HFF-Myc (cell line): ENCODE measurements around the gene ROBO1.

Experiments
- DNase-seq: peaks from one replicate; pipeline ENCODE4 v3.0.0-alpha.2; 2011; ENCODE audit warnings: low read depth; ENCODE audit errors: extremely low read depth
- H3K4me3 ChIP-seq: replicated peaks from 2 replicates; pipeline ENCODE4 v1.5.1; 2011; ENCODE audit warnings: low read depth, mild to moderate bottlenecking, control low read depth, low read length
- TF ChIP-seq, protein P1 (sequence below): IDR thresholded peaks from 2 replicates; pipeline ENCODE4 v1.5.1; 2012; ENCODE audit warnings: mild to moderate bottlenecking, low read depth, low read length, control low read depth; ENCODE audit errors: missing control alignments

The ROBO1 gene

DNA sequence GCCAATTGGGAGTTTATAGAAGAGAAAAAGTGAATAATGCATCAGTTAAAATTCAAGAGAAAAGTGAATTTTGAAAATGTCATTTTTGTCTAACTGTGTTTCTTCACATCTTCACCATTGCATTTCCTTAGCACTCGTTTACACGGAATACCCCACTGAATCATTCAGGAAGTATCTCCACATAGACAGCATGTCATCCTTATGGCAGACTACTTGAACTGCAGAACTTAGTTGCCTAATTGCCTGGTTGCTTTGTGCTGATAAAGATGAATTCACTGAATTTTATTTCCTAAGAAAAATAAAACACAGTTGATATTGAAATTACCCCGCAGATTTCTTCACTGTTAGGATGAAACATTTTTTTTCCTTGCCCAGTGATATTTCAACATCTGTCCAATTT lies 627.1 kb downstream of the ROBO1 start:
- H3K4me3 ChIP-seq: no peak overlapping the region
- TF ChIP-seq, protein P1, sequence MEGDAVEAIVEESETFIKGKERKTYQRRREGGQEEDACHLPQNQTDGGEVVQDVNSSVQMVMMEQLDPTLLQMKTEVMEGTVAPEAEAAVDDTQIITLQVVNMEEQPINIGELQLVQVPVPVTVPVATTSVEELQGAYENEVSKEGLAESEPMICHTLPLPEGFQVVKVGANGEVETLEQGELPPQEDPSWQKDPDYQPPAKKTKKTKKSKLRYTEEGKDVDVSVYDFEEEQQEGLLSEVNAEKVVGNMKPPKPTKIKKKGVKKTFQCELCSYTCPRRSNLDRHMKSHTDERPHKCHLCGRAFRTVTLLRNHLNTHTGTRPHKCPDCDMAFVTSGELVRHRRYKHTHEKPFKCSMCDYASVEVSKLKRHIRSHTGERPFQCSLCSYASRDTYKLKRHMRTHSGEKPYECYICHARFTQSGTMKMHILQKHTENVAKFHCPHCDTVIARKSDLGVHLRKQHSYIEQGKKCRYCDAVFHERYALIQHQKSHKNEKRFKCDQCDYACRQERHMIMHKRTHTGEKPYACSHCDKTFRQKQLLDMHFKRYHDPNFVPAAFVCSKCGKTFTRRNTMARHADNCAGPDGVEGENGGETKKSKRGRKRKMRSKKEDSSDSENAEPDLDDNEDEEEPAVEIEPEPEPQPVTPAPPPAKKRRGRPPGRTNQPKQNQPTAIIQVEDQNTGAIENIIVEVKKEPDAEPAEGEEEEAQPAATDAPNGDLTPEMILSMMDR: no peak
- no peak for DNase-seq

DNA sequence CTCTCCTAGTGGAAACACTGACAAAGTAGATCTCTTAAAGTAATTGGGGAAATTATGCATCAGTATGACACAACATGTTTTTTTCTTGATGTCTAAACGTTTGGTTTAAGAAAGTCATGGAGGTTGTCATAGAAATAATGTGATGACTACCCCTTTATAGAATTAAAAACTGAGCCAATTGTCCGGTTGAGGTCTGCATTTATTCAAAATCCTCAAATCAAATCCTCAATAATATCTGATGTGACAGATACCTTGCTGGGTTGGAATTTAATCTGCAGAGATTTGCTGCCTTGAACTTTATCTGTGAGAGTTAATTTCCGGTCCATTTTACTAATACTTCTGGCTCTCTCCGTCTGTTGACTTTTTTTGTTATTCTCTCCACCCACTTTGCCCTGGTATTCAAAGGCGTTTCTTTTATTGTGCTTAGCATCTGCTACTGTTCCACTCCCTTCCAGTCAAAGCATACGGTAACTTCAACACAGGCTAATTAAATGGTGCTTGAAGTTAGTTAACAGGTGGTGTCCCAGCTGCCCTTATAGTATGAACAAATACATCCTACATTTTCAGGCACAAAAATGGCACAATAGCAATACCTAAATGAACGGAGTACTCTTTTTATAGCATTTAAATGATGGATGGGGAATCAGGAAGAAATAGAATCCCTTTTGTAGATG lies 628.3 kb downstream of the ROBO1 start:
- no peak for DNase-seq
- no peak overlapping the region for H3K4me3 ChIP-seq
- TF ChIP-seq, protein P1: no peak

DNA sequence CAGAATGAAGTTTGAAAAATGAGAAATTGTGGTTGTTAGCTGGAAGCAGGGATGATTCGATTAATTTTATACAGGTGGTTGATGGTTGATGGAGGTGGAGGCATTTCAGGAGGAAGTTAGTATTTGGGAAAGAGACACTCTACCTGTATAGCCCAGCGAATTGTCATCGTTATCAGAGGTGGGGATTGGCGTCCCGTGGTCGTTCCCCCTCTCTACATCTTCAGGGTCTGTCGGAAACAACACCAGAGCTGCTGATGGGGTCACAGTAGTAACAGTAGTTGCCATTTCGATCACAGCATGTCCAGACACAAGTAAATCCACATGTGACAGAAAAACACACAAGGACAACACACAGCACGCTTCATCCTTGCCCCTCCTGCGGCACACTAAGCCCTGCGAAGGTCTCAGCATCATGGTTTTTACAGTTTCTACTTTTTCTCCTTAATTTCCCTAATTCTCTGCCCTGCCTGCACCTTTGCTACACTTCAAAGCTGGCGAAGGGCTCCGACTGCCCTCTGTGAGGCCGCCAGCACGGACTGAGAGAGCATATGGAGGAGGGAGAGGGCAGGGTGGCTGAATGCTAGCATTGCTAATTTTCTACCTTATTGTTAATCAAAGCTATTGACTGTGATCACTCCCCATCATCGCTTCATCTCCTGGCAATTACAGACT lies 642.3 kb downstream of the ROBO1 start:
- H3K4me3 ChIP-seq: no peak overlapping the region
- TF ChIP-seq, protein P1: no peak

DNA sequence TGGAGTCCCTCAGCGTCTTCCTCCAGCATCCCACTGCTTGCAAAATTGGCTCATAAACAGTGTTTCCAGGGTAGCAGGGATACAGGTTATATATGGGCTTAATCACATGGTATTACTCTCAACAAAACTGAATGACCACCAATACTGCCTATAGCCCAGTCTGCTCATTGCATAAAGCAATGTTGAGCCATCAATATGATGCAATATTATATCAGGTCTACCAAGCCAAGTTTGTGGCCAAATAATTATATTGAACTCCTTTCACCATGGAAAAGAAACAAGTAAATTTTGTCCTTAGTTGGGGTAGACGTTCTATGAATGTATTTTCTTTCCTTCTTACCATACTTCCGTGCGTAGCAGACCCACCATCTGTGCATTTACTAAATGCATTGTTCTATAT lies 652.3 kb downstream of the ROBO1 start:
- TF ChIP-seq, protein P1: no peak
- DNase-seq: no peak
- no peak overlapping the region for H3K4me3 ChIP-seq

More for the DNA sequence above, 642.3 kb downstream of the ROBO1 start:
- no peak for DNase-seq

DNA sequence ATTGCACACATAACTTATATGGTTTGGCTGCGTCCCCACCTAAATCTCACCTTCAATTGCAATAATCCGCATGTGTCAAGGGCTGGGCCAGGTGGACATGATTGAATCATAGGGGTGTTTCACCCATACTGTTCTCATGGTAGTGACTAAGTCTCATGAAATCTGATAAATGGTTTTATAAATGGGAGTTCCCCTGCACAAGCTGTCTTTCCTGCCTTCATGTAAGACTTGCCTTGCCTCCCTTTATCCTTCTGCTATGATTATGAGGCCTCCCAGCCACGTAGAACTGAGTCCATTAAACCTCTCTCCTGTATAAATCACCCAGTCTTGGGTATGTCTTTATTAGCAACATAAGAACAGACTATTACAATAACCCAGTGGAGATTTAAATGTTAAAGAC lies 653.9 kb downstream of the ROBO1 start:
- no peak for DNase-seq
- H3K4me3 ChIP-seq: no peak overlapping the region
- TF ChIP-seq, protein P1: no peak

DNA sequence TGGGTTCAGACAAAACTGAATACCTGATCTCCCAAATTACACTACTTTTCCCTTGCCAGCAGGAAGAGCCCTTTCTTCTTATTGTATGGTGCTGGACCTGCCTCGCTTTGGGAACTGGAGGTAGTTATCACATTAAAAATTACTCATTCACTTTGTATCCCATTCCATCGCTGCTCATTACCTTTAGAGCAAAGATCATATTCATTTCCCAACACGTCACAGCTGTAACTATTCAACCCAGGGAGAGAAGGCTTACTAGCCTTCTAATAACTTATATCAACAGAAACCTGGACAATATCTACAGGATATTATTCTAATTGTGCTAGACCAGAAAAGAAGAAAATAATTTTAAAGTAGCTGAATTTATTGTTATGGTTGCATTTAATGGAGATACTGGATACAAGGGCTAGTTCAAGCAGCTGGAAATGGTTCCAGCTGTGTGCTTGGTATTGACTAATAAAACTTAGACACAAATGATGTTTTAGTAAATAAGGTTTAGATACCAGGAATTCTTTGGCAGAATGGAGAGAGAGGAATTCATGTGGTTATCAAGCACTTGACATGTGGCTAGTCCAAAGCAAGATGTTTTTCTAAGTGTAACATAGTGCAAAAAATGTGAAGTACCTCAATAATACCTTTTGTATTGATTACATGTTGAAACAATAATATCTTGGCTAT lies 656.3 kb downstream of the ROBO1 start:
- H3K4me3 ChIP-seq: no peak overlapping the region
- TF ChIP-seq, protein P1: no peak
- DNase-seq: peak; percentile 38
